IMR-90 (cell line): ENCODE results near the gene TFCP2. TPM values are rescaled to one million over a fixed set of nuclear protein-coding genes. Genes with fewer than 3 reads are reported as not detected.

Source experiments
- ATAC-seq: fragments of 200-7000 bp; cut with Tn5 transposase; 2 replicates; pipeline ENCODE4 v1.9.1; 2020; ENCODE audit warnings: low read depth, mild to moderate bottlenecking, moderate library complexity
- BruUV-seq: library from RNA; stranded (reverse); fragments of 400-500 nt; replicated peaks from 2 replicates; lab custom pipeline; 2021; lab: Mats Ljungman, UMichigan
- CTCF ChIA-PET: fragments of 300-600 bp; formaldehyde crosslinking; extraction: SDS; loops from one replicate; lab custom pipeline; 2021; ENCODE audit warnings: antibody characterized with exemption; lab: Yijun Ruan, JAX
- POLR2A ChIA-PET: fragments of 300-600 bp; sonication (Branson Sonifier 250); formaldehyde crosslinking; loops from one replicate; lab custom pipeline; 2022; ENCODE audit warnings: antibody characterized with exemption; ENCODE audit not compliant: unreplicated experiment; lab: Charles Lee
- DNase-seq: peaks from one replicate; pipeline ENCODE4 v3.0.0; 2013
- H2AFZ ChIP-seq: replicated peaks from 2 replicates; pipeline ENCODE3; 2013; ENCODE audit warnings: low read length, mild to moderate bottlenecking; ENCODE audit not compliant: poor library complexity
- H2AK5ac ChIP-seq: 2 replicates; pipeline ENCODE4 v1.6.1; 2013; ENCODE audit warnings: low read depth, low read length, inconsistent platforms
- H2AK9ac ChIP-seq: replicated peaks from 2 replicates; pipeline ENCODE3; 2013; ENCODE audit warnings: mild to moderate bottlenecking, low read depth, low read length, moderate library complexity; ENCODE audit not compliant: poor library complexity
- H2BK120ac ChIP-seq: 2 replicates; pipeline ENCODE4 v1.6.1; 2013; ENCODE audit warnings: low read depth, low read length, inconsistent platforms
- H2BK15ac ChIP-seq: 3 replicates; pipeline ENCODE4 v1.6.1; 2013; ENCODE audit warnings: low read depth, low read length, inconsistent platforms
- H2BK20ac ChIP-seq: 2 replicates; pipeline ENCODE4 v1.6.1; 2013; ENCODE audit warnings: low read depth, mild to moderate bottlenecking, inconsistent platforms, low read length, moderate library complexity
- H2BK5ac ChIP-seq: 2 replicates; pipeline ENCODE4 v1.6.1; 2013; ENCODE audit warnings: mild to moderate bottlenecking, low read depth, low read length, inconsistent platforms; ENCODE audit not compliant: poor library complexity, severe bottlenecking
- H3K14ac ChIP-seq: replicated peaks from 2 replicates; pipeline ENCODE4 v1.6.1; 2013; ENCODE audit warnings: low read depth, low read length, inconsistent platforms
- H3K18ac ChIP-seq: 2 replicates; pipeline ENCODE4 v1.6.1; 2013; ENCODE audit warnings: low read depth, low read length, control low read depth
- H3K23ac ChIP-seq: 2 replicates; pipeline ENCODE4 v1.6.1; 2013; ENCODE audit warnings: low read depth, low read length, inconsistent platforms
- H3K27ac ChIP-seq: 2 replicates; pipeline ENCODE4 v1.5.1; 2013; ENCODE audit warnings: mild to moderate bottlenecking, control low read depth, low read length; ENCODE audit not compliant: insufficient read depth
- H3K27me3 ChIP-seq: 2 replicates; pipeline ENCODE4 v1.6.1; 2013; ENCODE audit warnings: low read length; ENCODE audit not compliant: control insufficient read depth, insufficient read depth
- H3K36me3 ChIP-seq: 2 replicates; pipeline ENCODE4 v1.6.1; 2013; ENCODE audit warnings: low read length, mixed read lengths; ENCODE audit not compliant: control insufficient read depth, insufficient read depth
- H3K4ac ChIP-seq: 2 replicates; pipeline ENCODE4 v1.6.1; 2013; ENCODE audit warnings: low read depth, low read length, inconsistent platforms
- H3K4me1 ChIP-seq: 2 replicates; pipeline ENCODE4 v1.6.1; 2013; ENCODE audit warnings: low read length, mixed read lengths; ENCODE audit not compliant: control insufficient read depth, insufficient read depth
- H3K4me2 ChIP-seq: 2 replicates; pipeline ENCODE4 v1.6.1; 2013; ENCODE audit warnings: low read depth, mild to moderate bottlenecking, control low read depth, low read length, moderate library complexity
- H3K4me3 ChIP-seq: 2 replicates; pipeline ENCODE4 v1.5.1; 2013; ENCODE audit warnings: low read depth, mild to moderate bottlenecking, control low read depth, low read length, moderate library complexity; ENCODE audit not compliant: insufficient read depth
- H3K56ac ChIP-seq: 2 replicates; pipeline ENCODE4 v1.6.1; 2013; ENCODE audit warnings: low read length, inconsistent platforms; ENCODE audit not compliant: insufficient read depth; ENCODE audit errors: extremely low read depth
- H3K79me1 ChIP-seq, 2 experiments: 2 replicates each; pipeline ENCODE4 v1.6.1; 2013; ENCODE audit warnings: low read length in 2 of 2, inconsistent platforms in 1 of 2, low read depth in 1 of 2
- H3K9ac ChIP-seq: 2 replicates; pipeline ENCODE4 v1.6.1; 2013; ENCODE audit warnings: low read depth, low read length, control low read depth
- H3K9me1 ChIP-seq: 2 replicates; pipeline ENCODE4 v1.6.1; 2013; ENCODE audit warnings: low read length, inconsistent platforms; ENCODE audit not compliant: insufficient read depth
- H3K9me3 ChIP-seq: 2 replicates; pipeline ENCODE4 v1.6.1; 2013; ENCODE audit warnings: low read length; ENCODE audit not compliant: control insufficient read depth, insufficient read depth
- H4K20me1 ChIP-seq: 2 replicates; pipeline ENCODE4 v1.6.1; 2013; ENCODE audit warnings: low read length, inconsistent platforms; ENCODE audit not compliant: insufficient read depth
- H4K5ac ChIP-seq: 2 replicates; pipeline ENCODE4 v1.6.1; 2013; ENCODE audit warnings: mild to moderate bottlenecking, low read depth, low read length, control low read depth
- H4K8ac ChIP-seq, 2 experiments: 2 replicates each; pipeline ENCODE4 v1.6.1; 2013; ENCODE audit warnings: low read depth in 2 of 2, low read length in 2 of 2, control low read depth in 1 of 2, inconsistent platforms in 1 of 2
- H4K91ac ChIP-seq: 2 replicates; pipeline ENCODE4 v1.6.1; 2013; ENCODE audit warnings: low read depth, low read length, inconsistent platforms; ENCODE audit not compliant: insufficient read depth
- CEBPB ChIP-seq: IDR thresholded peaks from 2 replicates; pipeline ENCODE4 v1.6.1; 2012; ENCODE audit warnings: low read depth, low read length, improper control_type of control experiment
- FOS ChIP-seq: fragments of 150-350 bp; IDR thresholded peaks from 2 replicates; pipeline ENCODE4 v1.6.1; 2016; ENCODE audit warnings: low read depth, low read length
- MAFK ChIP-seq: IDR thresholded peaks from 2 replicates; pipeline ENCODE4 v1.6.1; 2012; ENCODE audit warnings: low read depth, low read length, improper control_type of control experiment
- RAD21 ChIP-seq: IDR thresholded peaks from 2 replicates; pipeline ENCODE4 v1.6.1; 2012; ENCODE audit warnings: low read length, improper control_type of control experiment
- WGBS, 2 experiments: methylation state at CpG; one replicate each; pipeline versions ENCODE4 v1.1.5 to v1.1.7; 2013; ENCODE audit warnings: missing lambda C conversion rate in 2 of 2; ENCODE audit not compliant: insufficient read length in 1 of 2; ENCODE audit errors: extremely low coverage in 2 of 2; 5-methylcytosine and 5-hydroxymethylcytosine counted together
- dilution Hi-C: fragments of 300-500 bp; cut with HindIII; formaldehyde crosslinking; loops from one replicate; pipeline ENCODE4 v1.14.3; 2018; ENCODE audit warnings: low sequenced_read_pairs; ENCODE audit not compliant: unreplicated experiment
- in situ Hi-C: fragments of 300-500 bp; cut with MboI; formaldehyde crosslinking; loops from 3 replicates; pipeline ENCODE4 v1.14.3; 2019; ENCODE audit warnings: low sequenced_read_pairs, inconsistent platforms, mixed read lengths
- intact Hi-C: fragments of 100-400 bp; cut with micrococcal nuclease; formaldehyde crosslinking; loops from 2 replicates; pipeline ENCODE4 v1.10.0; 2022
- polyA plus RNA-seq, 3 experiments: library from polyadenylated mRNA; depleted of rRNA; stranded (reverse); fragments of >200 nt; gene quantifications; 2 replicates each; pipeline ENCODE4 v1.2.3, GENCODE V29; 2012; ENCODE audit warnings: low replicate concordance in 1 of 3
- total RNA-seq: library from RNA; depleted of rRNA; stranded (reverse); fragments of >200 nt; gene quantifications from 2 replicates; pipeline ENCODE4 v1.2.3, GENCODE V29; 2012
- TF ChIP-seq, protein P1 (sequence below): conservative IDR thresholded peaks from 2 replicates; pipeline ENCODE4 v1.5.1; 2012; ENCODE audit warnings: mild to moderate bottlenecking, low read depth, low read length, improper control_type of control experiment

TFCP2 gene
- total and polyA plus RNA-seq, 2 of the 4 experiments (the other 2 are of a cell fraction), result 10.0 to 15.4 TPM

DNA sequence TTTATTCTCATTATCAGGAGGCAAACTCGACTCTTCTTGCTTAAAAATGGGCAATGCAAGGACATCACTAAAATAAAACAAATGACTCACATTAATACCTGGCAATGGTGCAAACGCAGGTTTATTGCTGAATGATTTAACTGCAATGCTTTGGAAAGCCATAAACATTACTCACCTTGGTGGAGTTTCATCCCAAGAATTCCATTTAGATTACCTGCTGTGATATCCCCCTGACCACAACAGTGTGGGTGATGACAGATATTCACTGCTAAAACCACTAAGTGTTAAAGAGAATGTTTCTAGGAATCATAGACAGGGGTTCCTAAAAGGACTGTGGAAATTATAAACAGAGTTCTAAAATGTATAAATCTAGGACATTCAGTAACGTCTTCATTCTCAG lies 54.2 kb downstream of the TFCP2 start:
- no TSS peak for BruUV-seq
- no peak overlapping the region for H2AK5ac ChIP-seq
- ATAC-seq (no peak; the same call in 1 of the 2 replicates), DNase-seq (peak; percentile 84)
- no peak overlapping the region for H3K23ac ChIP-seq
- no peak overlapping the region for H4K8ac ChIP-seq
- no peak overlapping the region for H2AFZ ChIP-seq
- no peaks in the 10 kb centered on the region for H3K27me3 ChIP-seq
- no peaks in the 10 kb centered on the region for H3K9me1 ChIP-seq
- TF ChIP-seq RAD21, result no peak
- peak; percentile 33; the same call in 1 of the 2 replicates for TF ChIP-seq FOS
- TF ChIP-seq, protein P1, sequence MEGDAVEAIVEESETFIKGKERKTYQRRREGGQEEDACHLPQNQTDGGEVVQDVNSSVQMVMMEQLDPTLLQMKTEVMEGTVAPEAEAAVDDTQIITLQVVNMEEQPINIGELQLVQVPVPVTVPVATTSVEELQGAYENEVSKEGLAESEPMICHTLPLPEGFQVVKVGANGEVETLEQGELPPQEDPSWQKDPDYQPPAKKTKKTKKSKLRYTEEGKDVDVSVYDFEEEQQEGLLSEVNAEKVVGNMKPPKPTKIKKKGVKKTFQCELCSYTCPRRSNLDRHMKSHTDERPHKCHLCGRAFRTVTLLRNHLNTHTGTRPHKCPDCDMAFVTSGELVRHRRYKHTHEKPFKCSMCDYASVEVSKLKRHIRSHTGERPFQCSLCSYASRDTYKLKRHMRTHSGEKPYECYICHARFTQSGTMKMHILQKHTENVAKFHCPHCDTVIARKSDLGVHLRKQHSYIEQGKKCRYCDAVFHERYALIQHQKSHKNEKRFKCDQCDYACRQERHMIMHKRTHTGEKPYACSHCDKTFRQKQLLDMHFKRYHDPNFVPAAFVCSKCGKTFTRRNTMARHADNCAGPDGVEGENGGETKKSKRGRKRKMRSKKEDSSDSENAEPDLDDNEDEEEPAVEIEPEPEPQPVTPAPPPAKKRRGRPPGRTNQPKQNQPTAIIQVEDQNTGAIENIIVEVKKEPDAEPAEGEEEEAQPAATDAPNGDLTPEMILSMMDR, result no peak
- peak; percentile 42; the same call in 1 of the 2 replicates for TF ChIP-seq CEBPB
- TF ChIP-seq MAFK, result no peak
- ChIA-PET CTCF (no interaction called here), POLR2A (no interaction called here)
- H3K14ac ChIP-seq, result no peak overlapping the region
- H3K4me1 ChIP-seq, result peaks cover 2% of the 10 kb centered on the region; the same call in 1 of the 2 replicates
- no peak overlapping the region for H3K18ac ChIP-seq
- no peak overlapping the region for H2BK5ac ChIP-seq
- no peak overlapping the region for H3K9ac ChIP-seq
- H4K20me1 ChIP-seq, result peaks cover 4% of the 10 kb centered on the region; the same call in 1 of the 2 replicates
- no peak overlapping the region for H2BK15ac ChIP-seq
- H4K91ac ChIP-seq, result no peak overlapping the region
- dilution Hi-C loops (no loop called here), in situ Hi-C loops (no loop called here), intact Hi-C loops (no loop called here)
- H3K4me2 ChIP-seq, result no peak overlapping the region
- WGBS, 2 experiments, result 80% methylated on average over 1 of the region's 3 CpGs; no CpG with 5 or more reads in 1 of the 2 experiments
- no peak overlapping the region for H2BK20ac ChIP-seq
- no peak overlapping the region for H4K5ac ChIP-seq
- H3K56ac ChIP-seq, result no peak overlapping the region
- peaks cover 0 to 10% of the 10 kb centered on the region in 2 experiments; a peak in 1 of 4 replicates for H3K79me1 ChIP-seq
- H3K27ac ChIP-seq, result no peak overlapping the region
- H2AK9ac ChIP-seq, result no peak overlapping the region
- H3K4me3 ChIP-seq, result no peak overlapping the region
- no peak overlapping the region for H3K4ac ChIP-seq
- H2BK120ac ChIP-seq, result no peak overlapping the region
- H3K9me3 ChIP-seq, result no peaks in the 10 kb centered on the region
- peaks cover 4% of the 10 kb centered on the region for H3K36me3 ChIP-seq
